Adipose tissue (tissue), 3 donors: ENCODE results near the gene STK33. TPM values are rescaled to one million over a fixed set of nuclear protein-coding genes. Genes with fewer than 3 reads are reported as not detected.
"Not testable (repeated sequence)": the region's sequence is repeated elsewhere in the genome, so short reads cannot be mapped to it uniquely, and the experiment has no call there.

Experiments used
- H3K27ac ChIP-seq: one replicate; pipeline ENCODE4 v1.5.1; 2013; ENCODE audit warnings: low read depth, low read length
- WGBS, 3 donors: extraction: QIAGEN DNeasy Blood & Tissue Kit; methylation state at CpG; one replicate each; pipeline ENCODE4 v1.1.7; 2013; 5-methylcytosine and 5-hydroxymethylcytosine counted together
- polyA plus RNA-seq, 3 donors: library from polyadenylated mRNA; stranded (reverse); fragments of 200-250 nt; gene quantifications; one replicate each; pipeline ENCODE4 v1.2.3, GENCODE V29; 2013
- donor health status: healthy with polysubstance abuse.
- donor health status: Bipolar disorder and iron deficiency.
- donor health status: healthy.

STK33 gene
- polyA plus RNA-seq, 3 donors: 0.70 to 4.1 TPM; not detected in 1

GRCh38 chr11:8480858-8481257 is 113.2 kb downstream of the STK33 start:
- H3K27ac ChIP-seq: no peak overlapping the region
- WGBS, 3 donors: 65 to 78% (median 69%) methylated on average over 3 of the region's 3 CpGs

DNA sequence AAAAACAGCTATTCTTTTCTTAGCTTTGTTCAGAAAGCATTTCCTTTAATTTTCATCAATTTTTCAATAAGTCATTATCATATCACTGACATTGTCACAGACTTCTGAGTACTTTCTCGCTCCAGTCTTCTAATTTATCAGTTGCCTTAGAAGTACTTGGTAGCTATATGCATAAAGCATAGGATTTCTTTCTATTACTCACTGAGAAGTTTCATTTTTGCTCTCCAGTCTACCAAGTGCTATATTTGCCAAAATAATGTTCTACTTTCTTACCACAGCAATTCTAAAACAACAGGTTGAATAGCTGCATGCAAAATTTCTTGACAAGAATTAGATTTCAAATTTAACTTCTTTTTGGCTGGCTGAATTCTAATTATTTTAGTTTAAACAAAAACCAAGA is 116.3 kb downstream of the STK33 start:
- H3K27ac ChIP-seq: no peak overlapping the region
- WGBS, 3 donors: 77 to 96% (median 94%) methylated on average over 1 of the region's 1 CpG

- no peak overlapping the region for H3K27ac ChIP-seq
- WGBS, 3 donors: 92 to 95% (median 93%) methylated on average over 2 of the region's 2 CpGs
These were observed 116.9 kb downstream of the STK33 start for GRCh38 chr11:8477151-8477550.

DNA sequence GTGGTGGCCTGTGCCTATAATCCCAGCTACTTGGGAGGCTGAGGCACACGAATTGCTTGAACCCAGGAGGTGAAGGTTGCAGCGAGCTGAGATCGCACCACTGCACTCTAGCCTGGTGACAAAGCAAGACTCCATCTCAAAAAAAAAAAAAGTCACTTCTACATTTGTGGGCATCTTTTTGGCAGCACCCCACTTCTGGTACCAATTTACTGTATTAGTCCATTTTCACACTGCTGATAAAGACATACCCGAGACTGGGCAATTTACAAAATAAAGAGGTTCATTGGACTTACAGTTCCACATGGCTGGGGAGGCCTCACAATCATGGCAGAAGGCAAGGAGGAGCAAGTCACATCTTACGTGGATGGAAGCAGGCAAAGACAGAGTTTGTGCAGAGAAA is 126.2 kb downstream of the STK33 start:
- not testable (repeated sequence) for H3K27ac ChIP-seq
- WGBS, 3 donors: 90 to 94% (median 93%) methylated on average over 5 of the region's 5 CpGs

- 71 to 91% (median 79%) methylated on average over 4 of the region's 4 CpGs for WGBS, 3 donors
- H3K27ac ChIP-seq: not testable (repeated sequence)
These were observed 126.7 kb downstream of the STK33 start for GRCh38 chr11:8467356-8467755.

- 93 to 98% (median 97%) methylated on average over 3 of the region's 3 CpGs for WGBS, 3 donors
- not testable (repeated sequence) for H3K27ac ChIP-seq
These were observed 127.1 kb downstream of the STK33 start for GRCh38 chr11:8466884-8467283.

GRCh38 chr11:8459711-8460399 is 134.2 kb downstream of the STK33 start:
- 86 to 93% (median 89%) methylated on average over 4 of the region's 4 CpGs for WGBS, 3 donors
- H3K27ac ChIP-seq: no peak overlapping the region

- WGBS, 3 donors: 37 to 72% (median 47%) methylated on average over 4 of the region's 4 CpGs
- no peak overlapping the region for H3K27ac ChIP-seq
These were observed 151.7 kb downstream of the STK33 start for GRCh38 chr11:8442301-8442700.

- 88 to 94% (median 91%) methylated on average over 3 of the region's 3 CpGs for WGBS, 3 donors
These were observed 153.4 kb downstream of the STK33 start for GRCh38 chr11:8440649-8441048.

DNA sequence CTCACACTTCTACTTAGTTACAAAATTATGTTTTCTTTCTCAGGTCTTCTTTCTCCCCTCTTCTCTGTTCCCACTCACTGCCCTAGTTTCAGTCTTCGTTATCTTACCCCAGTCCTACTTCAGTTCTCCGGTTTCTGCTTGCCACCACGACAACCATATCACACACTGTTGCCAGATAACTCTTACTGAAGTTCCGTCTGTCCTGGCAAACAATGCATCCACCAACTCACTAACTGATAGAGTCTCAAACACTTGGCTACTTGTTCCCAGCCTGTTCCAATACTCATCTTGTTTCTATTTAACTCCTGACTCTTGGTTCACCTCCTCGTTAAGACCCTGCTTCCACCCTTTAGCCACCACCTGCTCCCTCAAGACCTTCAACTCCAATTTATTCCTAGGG is 164.5 kb downstream of the STK33 start:
- no peak overlapping the region for H3K27ac ChIP-seq
- WGBS, 3 donors: 68 to 76% (median 71%) methylated on average over 5 of the region's 5 CpGs

More at GRCh38 chr11:8440649-8441048, 153.4 kb downstream of the STK33 start:
- H3K27ac ChIP-seq: no peak overlapping the region

- WGBS, 3 donors: 96 to 97% (median 96%) methylated on average over 8 of the region's 8 CpGs
These were observed 168.0 kb downstream of the STK33 start for GRCh38 chr11:8426076-8426475.

GRCh38 chr11:8415195-8415594 is 178.8 kb downstream of the STK33 start:
- WGBS, 3 donors: 67 to 77% (median 74%) methylated on average over 1 of the region's 1 CpG
- no peak overlapping the region for H3K27ac ChIP-seq

More at GRCh38 chr11:8426076-8426475, 168.0 kb downstream of the STK33 start:
- no peak overlapping the region for H3K27ac ChIP-seq

GRCh38 chr11:8408151-8408941 is 185.7 kb downstream of the STK33 start:
- WGBS, 3 donors: 52 to 68% (median 61%) methylated on average over 3 of the region's 3 CpGs

DNA sequence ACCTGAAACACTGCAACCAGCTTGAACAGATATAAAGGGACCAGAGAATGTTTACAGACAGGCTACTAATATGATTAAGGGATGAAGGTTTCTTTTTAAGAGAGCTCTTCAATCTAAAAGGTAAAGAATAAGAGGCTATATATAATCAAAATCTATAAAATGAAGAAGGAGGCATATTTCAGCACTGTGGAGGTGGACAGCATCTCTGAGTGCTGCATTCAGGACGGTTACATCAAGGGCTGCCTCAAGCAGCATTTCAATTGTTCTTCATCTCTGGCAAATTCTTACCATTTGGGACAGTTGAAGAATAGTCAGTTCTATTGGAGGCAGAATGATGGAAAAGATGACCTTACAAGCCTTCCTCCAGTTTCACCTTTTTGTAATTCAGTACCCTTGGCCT is 190.7 kb downstream of the STK33 start:
- 30 to 48% (median 44%) methylated on average over 1 of the region's 1 CpG for WGBS, 3 donors
- H3K27ac ChIP-seq: no peak overlapping the region

More at GRCh38 chr11:8408151-8408941, 185.7 kb downstream of the STK33 start:
- no peak overlapping the region for H3K27ac ChIP-seq

GRCh38 chr11:8392886-8393285 is 201.1 kb downstream of the STK33 start:
- H3K27ac ChIP-seq: no peak overlapping the region
- 88 to 96% (median 93%) methylated on average over 3 of the region's 3 CpGs for WGBS, 3 donors

- H3K27ac ChIP-seq: no peak overlapping the region
- 91 to 93% (median 92%) methylated on average over 4 of the region's 4 CpGs for WGBS, 3 donors
These were observed 201.9 kb downstream of the STK33 start for GRCh38 chr11:8392166-8392565.

DNA sequence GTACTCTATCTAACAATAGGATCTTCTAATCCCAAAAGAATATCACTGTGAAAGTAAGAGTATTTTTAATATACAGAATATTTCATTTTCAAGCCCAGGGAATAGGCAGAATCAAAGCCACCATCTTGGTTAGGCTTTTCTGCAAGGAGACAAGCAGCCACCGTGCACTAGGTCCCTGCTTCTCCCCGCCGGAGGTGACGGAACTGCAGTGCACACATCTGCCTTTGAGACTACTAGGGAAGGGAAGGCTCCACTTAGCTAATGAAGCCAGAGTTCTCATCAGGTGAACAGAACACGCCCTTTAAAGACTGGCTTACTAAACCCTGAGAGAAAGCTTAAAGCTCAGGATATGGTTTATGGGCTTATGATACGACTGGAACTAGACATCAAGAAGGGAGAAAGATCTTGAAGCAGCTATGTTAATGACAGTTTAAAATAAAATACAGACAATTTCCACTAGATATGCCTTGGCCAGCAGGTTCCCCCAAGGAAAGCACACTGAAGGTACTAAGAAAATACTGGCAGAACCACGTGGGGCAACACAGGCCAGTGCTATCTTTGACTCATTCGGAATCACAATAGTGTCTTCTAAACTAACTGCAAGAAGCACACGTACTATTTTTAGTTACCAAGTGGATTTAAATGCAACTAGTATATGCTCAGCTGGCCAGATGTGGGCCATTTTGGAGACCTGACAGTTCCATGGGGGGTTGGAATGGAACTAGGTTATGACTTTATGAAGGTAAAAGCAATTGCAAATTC is 203.0 kb downstream of the STK33 start:
- 92 to 94% (median 94%) methylated on average over 9 of the region's 9 CpGs for WGBS, 3 donors
- H3K27ac ChIP-seq: no peak overlapping the region

GRCh38 chr11:8389029-8389996 is 204.7 kb downstream of the STK33 start:
- H3K27ac ChIP-seq: no peak overlapping the region

More at GRCh38 chr11:8389029-8389996, 204.7 kb downstream of the STK33 start:
- WGBS, 3 donors: 38 to 53% (median 49%) methylated on average over 11 of the region's 11 CpGs
